ENCODE data around the gene RBM6. TPM values are rescaled to one million over a fixed set of nuclear protein-coding genes. Genes with fewer than 3 reads are reported as not detected.

Gene RBM6
- total RNA-seq, 1 experiment from 2014 or later, result 90.7 TPM

- Histone ChIP-seq H3K4me1 (ENCODE audit: insufficient read depth, low read length) (0 out of 2 replicates have a peak, but pooled peaks cover 3% of the 10 kb centered on the region), H2BK15ac (ENCODE audit: low read depth, low read length) (no peak overlapping the region), H3K56ac (ENCODE audit: insufficient read length, low read depth, low read length) (no peak overlapping the region), H3K9me3 (ENCODE audit: control insufficient read depth, low read depth, low read length) (no peaks in the 10 kb centered on the region), H3T11ph (ENCODE audit: low read length) (no peak overlapping the region), H3K9ac (ENCODE audit: extremely low read depth, insufficient read length, low read length) (no peak overlapping the region), H4K91ac (ENCODE audit: insufficient read length, low read depth, low read length) (no peak overlapping the region), H3K79me2 (ENCODE audit: insufficient read depth, low read length) (peaks cover 3% of the 10 kb centered on the region; the same call in 1 of the 2 replicates), H2AFZ (ENCODE audit: low read length) (no peak overlapping the region), H3K27me3 (ENCODE audit: insufficient read depth, low read length) (no peaks in the 10 kb centered on the region), H3K18ac (ENCODE audit: insufficient read length, low read depth, low read length) (no peak overlapping the region), H3K79me1 (ENCODE audit: insufficient read depth, low read depth, low read length, poor library complexity, severe bottlenecking) (no peaks in the 10 kb centered on the region), H3K4ac (ENCODE audit: low read depth, low read length) (no peak overlapping the region), H4K5ac (ENCODE audit: insufficient read length, low read depth, low read length) (no peak overlapping the region), H2BK12ac (ENCODE audit: insufficient read length, low read depth, low read length) (no peak overlapping the region), H2BK120ac (ENCODE audit: low read depth, low read length, poor library complexity, severe bottlenecking) (no peak overlapping the region), H3K23ac (ENCODE audit: insufficient read length, low read depth, low read length) (no peak overlapping the region), H2AK5ac (ENCODE audit: insufficient read length, low read length) (no peak overlapping the region), H2BK20ac (ENCODE audit: low read depth, low read length, poor library complexity, severe bottlenecking) (no peak overlapping the region), H3K4me2 (ENCODE audit: insufficient read depth, insufficient read length, low read length) (no peak overlapping the region), H3K27ac (ENCODE audit: insufficient read length, low read depth, low read length) (no peak overlapping the region), H3K14ac (ENCODE audit: insufficient read depth, low read length) (no peak overlapping the region), H2BK5ac (ENCODE audit: insufficient read length, low read length) (no peak overlapping the region), H4K20me1 (ENCODE audit: control insufficient read depth, insufficient read depth, insufficient read length) (no peaks in the 10 kb centered on the region), H4K8ac (replicated peaks; ENCODE audit: insufficient read length, low read depth, low read length) (no peak overlapping the region), H3K23me2 (ENCODE audit: insufficient read length, low read depth, low read length, poor library complexity, severe bottlenecking) (no peaks in the 10 kb centered on the region)
- Mint-ChIP-seq H3K4me1 (peaks cover 8 to 12% of the 10 kb centered on the region in 2 experiments), H3K36me3 (ENCODE audit: insufficient read depth in 1 of 3, low read depth in 3 of 3) (peaks cover 14 to 22% (median 21%) of the 10 kb centered on the region in 3 experiments; a peak in 6 of 7 replicates), H3K9me3 (no peaks in the 10 kb centered on the region), H3K27ac (no peak overlapping the region), H3K27me3 (ENCODE audit: low read depth) (no peaks in the 10 kb centered on the region), H3K4me3 (no peak overlapping the region)
- WGBS (ENCODE audit: extremely low coverage, insufficient read length, low lambda C conversion rate), result no CpG with 5 or more reads among the region's 1 CpG
- TF ChIP-seq CTCF (conservative IDR thresholded peaks at IDR 0.05), result no peak
- DNase-seq, result no peak
Measured at GRCh38 chr3:49966233-49966942, 26.4 kb downstream of the RBM6 start.
